H9 (cell line): Measurements from ENCODE around the gene PRKAG2. TPM values are rescaled to one million over a fixed set of nuclear protein-coding genes. Genes with fewer than 3 reads are reported as not detected.

Experiments used
- DNase-seq: peaks from one replicate; pipeline ENCODE4 v3.0.0-alpha.2; 2017
- H2AFZ ChIP-seq: one replicate; pipeline ENCODE4 v1.6.1; 2013; ENCODE audit warnings: mild to moderate bottlenecking, low read length, control low read depth, moderate library complexity
- H2AK5ac ChIP-seq: 2 replicates; pipeline ENCODE4 v1.6.1; 2013; ENCODE audit warnings: low read length, control low read depth, mixed read lengths; ENCODE audit not compliant: insufficient read length
- H2BK120ac ChIP-seq: one replicate; pipeline ENCODE4 v1.6.1; 2013; ENCODE audit warnings: low read depth, mild to moderate bottlenecking, low read length, control low read depth, inconsistent platforms; ENCODE audit not compliant: poor library complexity, severe bottlenecking
- H2BK12ac ChIP-seq: 2 replicates; pipeline ENCODE4 v1.6.1; 2013; ENCODE audit warnings: low read length, control low read depth, mixed read lengths, low read depth; ENCODE audit not compliant: insufficient read length
- H2BK15ac ChIP-seq: 2 replicates; pipeline ENCODE4 v1.6.1; 2013; ENCODE audit warnings: low read depth, low read length, control low read depth
- H2BK20ac ChIP-seq: one replicate; pipeline ENCODE4 v1.6.1; 2013; ENCODE audit warnings: low read depth, mild to moderate bottlenecking, low read length, control low read depth, inconsistent platforms; ENCODE audit not compliant: poor library complexity, severe bottlenecking
- H2BK5ac ChIP-seq: 2 replicates; pipeline ENCODE4 v1.6.1; 2013; ENCODE audit warnings: low read length, control low read depth, mixed read lengths; ENCODE audit not compliant: insufficient read length
- H3K14ac ChIP-seq: 2 replicates; pipeline ENCODE4 v1.6.1; 2013; ENCODE audit warnings: low read length, control low read depth; ENCODE audit not compliant: insufficient read depth
- H3K18ac ChIP-seq: 2 replicates; pipeline ENCODE4 v1.6.1; 2013; ENCODE audit warnings: low read depth, mild to moderate bottlenecking, mixed read lengths, low read length, control low read depth; ENCODE audit not compliant: insufficient read length
- H3K23ac ChIP-seq: 2 replicates; pipeline ENCODE4 v1.6.1; 2013; ENCODE audit warnings: low read length, control low read depth, mixed read lengths, low read depth; ENCODE audit not compliant: insufficient read length
- H3K23me2 ChIP-seq: 2 replicates; pipeline ENCODE4 v1.6.1; 2013; ENCODE audit warnings: low read depth, mild to moderate bottlenecking, mixed read lengths, low read length, control low read depth; ENCODE audit not compliant: insufficient read length, poor library complexity, severe bottlenecking
- H3K27ac ChIP-seq: 2 replicates; pipeline ENCODE4 v1.5.1; 2013; ENCODE audit warnings: low read length, control low read depth, mixed read lengths, low read depth; ENCODE audit not compliant: insufficient read length
- H3K27me3 ChIP-seq: 2 replicates; pipeline ENCODE4 v1.6.1; 2013; ENCODE audit warnings: low read length, control low read depth, inconsistent platforms; ENCODE audit not compliant: insufficient read depth
- H3K4ac ChIP-seq: 2 replicates; pipeline ENCODE4 v1.6.1; 2013; ENCODE audit warnings: low read depth, mild to moderate bottlenecking, control low read depth, inconsistent platforms, low read length, moderate library complexity
- H3K4me1 ChIP-seq: 2 replicates; pipeline ENCODE4 v1.6.1; 2013; ENCODE audit warnings: low read length, control low read depth, inconsistent platforms; ENCODE audit not compliant: insufficient read depth
- H3K4me2 ChIP-seq: 2 replicates; pipeline ENCODE4 v1.6.1; 2013; ENCODE audit warnings: low read length, control low read depth, mixed read lengths; ENCODE audit not compliant: insufficient read length, insufficient read depth
- H3K56ac ChIP-seq: 2 replicates; pipeline ENCODE4 v1.6.1; 2013; ENCODE audit warnings: low read depth, mild to moderate bottlenecking, mixed read lengths, low read length, control low read depth; ENCODE audit not compliant: insufficient read length
- H3K79me1 ChIP-seq: 2 replicates; pipeline ENCODE4 v1.6.1; 2013; ENCODE audit warnings: low read depth, mild to moderate bottlenecking, moderate library complexity, low read length, control low read depth, inconsistent platforms; ENCODE audit not compliant: insufficient read depth, poor library complexity, severe bottlenecking
- H3K79me2 ChIP-seq: 2 replicates; pipeline ENCODE4 v1.6.1; 2013; ENCODE audit warnings: low read length, control low read depth, inconsistent platforms; ENCODE audit not compliant: insufficient read depth
- H3K9ac ChIP-seq: 2 replicates; pipeline ENCODE4 v1.6.1; 2013; ENCODE audit warnings: low read length, control low read depth, mixed read lengths; ENCODE audit not compliant: insufficient read length; ENCODE audit errors: extremely low read depth
- H3K9me3 ChIP-seq: one replicate; pipeline ENCODE4 v1.6.1; 2013; ENCODE audit warnings: low read depth, low read length, inconsistent platforms; ENCODE audit not compliant: control insufficient read depth
- H3T11ph ChIP-seq: one replicate; pipeline ENCODE4 v1.6.1; 2013; ENCODE audit warnings: mild to moderate bottlenecking, low read length, control low read depth, inconsistent platforms
- H4K20me1 ChIP-seq: one replicate; pipeline ENCODE4 v1.6.1; 2013; ENCODE audit not compliant: control insufficient read depth, insufficient read length, insufficient read depth
- H4K5ac ChIP-seq: 2 replicates; pipeline ENCODE4 v1.6.1; 2013; ENCODE audit warnings: low read depth, mild to moderate bottlenecking, mixed read lengths, low read length, control low read depth; ENCODE audit not compliant: insufficient read length
- H4K8ac ChIP-seq: replicated peaks from 2 replicates; pipeline ENCODE4 v1.6.1; 2013; ENCODE audit warnings: low read length, control low read depth, mixed read lengths, low read depth; ENCODE audit not compliant: insufficient read length
- H4K91ac ChIP-seq: 2 replicates; pipeline ENCODE4 v1.6.1; 2013; ENCODE audit warnings: low read depth, mild to moderate bottlenecking, moderate library complexity, mixed read lengths, low read length, control low read depth; ENCODE audit not compliant: insufficient read length
- H3K27ac Mint-ChIP-seq, 3 experiments: 2 replicates in 2 of 3; 3 replicates in 1 of 3; pipeline ENCODE4 v1.8.0; 2020 to 2021; ENCODE audit warnings: mixed read lengths in 3 of 3, mild to moderate bottlenecking in 1 of 3, moderate library complexity in 1 of 3
- H3K27me3 Mint-ChIP-seq: 2 replicates; pipeline ENCODE4 v1.8.0; 2021; ENCODE audit warnings: low read depth, mild to moderate bottlenecking, moderate library complexity, mixed read lengths
- H3K36me3 Mint-ChIP-seq, 3 experiments: 2 replicates in 2 of 3; 3 replicates in 1 of 3; pipeline ENCODE4 v1.8.0; 2020 to 2021; ENCODE audit warnings: low read depth in 3 of 3, mixed read lengths in 3 of 3; ENCODE audit not compliant: insufficient read depth in 1 of 3
- H3K4me1 Mint-ChIP-seq, 2 experiments: 2 replicates each; pipeline ENCODE4 v1.8.0; 2020; ENCODE audit warnings: mixed read lengths in 2 of 2
- H3K4me3 Mint-ChIP-seq, 2 experiments: 2 replicates in 1 of 2; 3 replicates in 1 of 2; pipeline ENCODE4 v1.8.0; 2020 to 2021; ENCODE audit warnings: mild to moderate bottlenecking in 2 of 2, mixed read lengths in 2 of 2, moderate library complexity in 1 of 2
- H3K9me3 Mint-ChIP-seq, 2 experiments: 2 replicates in 1 of 2; 3 replicates in 1 of 2; pipeline ENCODE4 v1.8.0; 2020; ENCODE audit warnings: mild to moderate bottlenecking in 2 of 2, mixed read lengths in 2 of 2, moderate library complexity in 1 of 2
- CTCF ChIP-seq: fragments of 200-600 bp; sonication (generic); conservative IDR thresholded peaks from 3 replicates; pipeline ENCODE4 v1.8.0; 2021; ENCODE audit warnings: antibody characterized with exemption, mild to moderate bottlenecking
- WGBS: extraction: QIAGEN DNeasy Blood & Tissue Kit; methylation state at CpG from one replicate; pipeline ENCODE4 v1.1.7; 2013; ENCODE audit warnings: missing lambda C conversion rate, low lambda C conversion rate, mixed read lengths; ENCODE audit not compliant: insufficient read length; ENCODE audit errors: extremely low coverage; 5-methylcytosine and 5-hydroxymethylcytosine counted together
- total RNA-seq: library from RNA; stranded (reverse); gene quantifications from 2 replicates; pipeline ENCODE4 v1.2.1, GENCODE V29; 2021

Gene PRKAG2
- total RNA-seq, 1 experiment from 2014 or later, result 11.8 TPM

GRCh38 chr7:151677581-151678226, 199.2 kb downstream of the PRKAG2 start:
- H3K79me1 ChIP-seq, result no peaks in the 10 kb centered on the region
- Mint-ChIP-seq H3K9me3 (no peaks in the 10 kb centered on the region), H3K27me3 (no peaks in the 10 kb centered on the region), H3K4me1 (peaks cover 7 to 14% of the 10 kb centered on the region in 2 experiments), H3K27ac (no peak overlapping the region; a peak in 1 of 7 replicates), H3K36me3 (no peaks in the 10 kb centered on the region; a peak in 1 of 7 replicates), H3K4me3 (no peak overlapping the region)
- no peaks in the 10 kb centered on the region for H3K23me2 ChIP-seq
- no peak overlapping the region for H3K23ac ChIP-seq
- H3K9ac ChIP-seq, result no peak overlapping the region
- no peak for DNase-seq
- no peak overlapping the region for H2BK15ac ChIP-seq
- H4K5ac ChIP-seq, result no peak overlapping the region
- no peak overlapping the region for H3K27ac ChIP-seq
- H3K14ac ChIP-seq, result no peak overlapping the region
- H2BK5ac ChIP-seq, result no peak overlapping the region
- H4K8ac ChIP-seq, result no peak overlapping the region
- WGBS, result no CpG with 5 or more reads among the region's 14 CpGs
- H3K56ac ChIP-seq, result no peak overlapping the region
- no peak overlapping the region for H2BK20ac ChIP-seq
- H3K18ac ChIP-seq, result no peak overlapping the region
- TF ChIP-seq CTCF, result no peak
- H3K79me2 ChIP-seq, result no peaks in the 10 kb centered on the region
- no peak overlapping the region for H2AFZ ChIP-seq
- H2AK5ac ChIP-seq, result no peak overlapping the region
- H3K9me3 ChIP-seq, result no peaks in the 10 kb centered on the region
- H4K20me1 ChIP-seq, result no peaks in the 10 kb centered on the region
- H2BK120ac ChIP-seq, result no peak overlapping the region
- no peaks in the 10 kb centered on the region; the same call in 1 of the 2 replicates for H3K4me1 ChIP-seq
- no peak overlapping the region for H3T11ph ChIP-seq
- no peak overlapping the region for H3K4me2 ChIP-seq
- H3K4ac ChIP-seq, result no peak overlapping the region
- no peak overlapping the region for H2BK12ac ChIP-seq
- no peak overlapping the region for H4K91ac ChIP-seq
- H3K27me3 ChIP-seq, result no peaks in the 10 kb centered on the region
